ENCODE measurements around the gene IPMK. TPM values are rescaled to one million over a fixed set of nuclear protein-coding genes. Genes with fewer than 3 reads are reported as not detected.

IPMK gene
- total and polyA plus RNA-seq, 2 donors from 2014 or later: 1.7 to 5.0 TPM

DNA sequence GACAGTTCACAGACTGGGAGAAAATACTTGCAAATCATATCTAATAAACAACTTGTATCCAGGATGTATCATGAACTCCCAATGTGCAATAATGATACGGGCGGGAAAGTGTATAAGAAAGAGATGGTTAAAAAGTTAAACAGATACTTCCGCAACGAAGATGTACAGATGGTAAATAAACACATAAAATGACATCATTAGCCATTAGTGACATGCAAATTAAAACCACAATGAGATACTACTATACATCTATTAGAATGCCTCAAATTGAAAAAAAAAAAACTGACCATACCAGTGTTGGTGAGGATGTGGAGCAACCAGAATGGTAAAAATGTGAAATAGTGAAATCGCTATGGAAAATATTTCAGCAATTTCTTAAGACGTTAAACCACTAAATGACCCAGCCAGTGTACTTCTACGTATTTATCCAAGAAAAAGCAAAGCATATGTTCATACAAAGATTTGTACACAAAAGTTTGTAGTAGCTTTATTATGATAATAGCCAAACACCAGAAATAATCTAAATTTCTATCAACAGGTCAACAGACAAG, 83.5 kb downstream of the IPMK start:
- Histone ChIP-seq H3K27me3 (ENCODE audit: control insufficient read depth, insufficient read depth, low read length) (no peaks in the 10 kb centered on the region), H3K36me3 (ENCODE audit: control insufficient read depth in 2 of 3, insufficient read depth in 3 of 3, low read length in 3 of 3) (no peaks in the 10 kb centered on the region), H3K9ac (ENCODE audit: low read length in 3 of 3) (no peak overlapping the region), H3K27ac (ENCODE audit: low read depth in 2 of 2, low read length in 2 of 2) (no peak overlapping the region), H3K4me3 (ENCODE audit: low read length in 3 of 3) (no peak overlapping the region), H3K4me1 (ENCODE audit: control insufficient read depth in 2 of 3, insufficient read depth in 2 of 3, low read depth in 1 of 3, low read length in 3 of 3) (no peaks in the 10 kb centered on the region), H3K9me3 (ENCODE audit: control insufficient read depth in 2 of 3, insufficient read depth in 1 of 3, low read length in 3 of 3) (no peaks in the 10 kb centered on the region)
- no peak for FAIRE-seq
- no peak for DNase-seq
- intact Hi-C loops (cut with DNase I): loop anchor here (10.0 kb wide), 1 partner anchor 101 kb away; no protein-coding TSS in a partner anchor
- TF ChIP-seq, protein P1, sequence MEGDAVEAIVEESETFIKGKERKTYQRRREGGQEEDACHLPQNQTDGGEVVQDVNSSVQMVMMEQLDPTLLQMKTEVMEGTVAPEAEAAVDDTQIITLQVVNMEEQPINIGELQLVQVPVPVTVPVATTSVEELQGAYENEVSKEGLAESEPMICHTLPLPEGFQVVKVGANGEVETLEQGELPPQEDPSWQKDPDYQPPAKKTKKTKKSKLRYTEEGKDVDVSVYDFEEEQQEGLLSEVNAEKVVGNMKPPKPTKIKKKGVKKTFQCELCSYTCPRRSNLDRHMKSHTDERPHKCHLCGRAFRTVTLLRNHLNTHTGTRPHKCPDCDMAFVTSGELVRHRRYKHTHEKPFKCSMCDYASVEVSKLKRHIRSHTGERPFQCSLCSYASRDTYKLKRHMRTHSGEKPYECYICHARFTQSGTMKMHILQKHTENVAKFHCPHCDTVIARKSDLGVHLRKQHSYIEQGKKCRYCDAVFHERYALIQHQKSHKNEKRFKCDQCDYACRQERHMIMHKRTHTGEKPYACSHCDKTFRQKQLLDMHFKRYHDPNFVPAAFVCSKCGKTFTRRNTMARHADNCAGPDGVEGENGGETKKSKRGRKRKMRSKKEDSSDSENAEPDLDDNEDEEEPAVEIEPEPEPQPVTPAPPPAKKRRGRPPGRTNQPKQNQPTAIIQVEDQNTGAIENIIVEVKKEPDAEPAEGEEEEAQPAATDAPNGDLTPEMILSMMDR (IDR thresholded peaks at IDR 0.05; ENCODE audit: borderline replicate concordance, extremely low read depth, insufficient read depth): no peak

DNA sequence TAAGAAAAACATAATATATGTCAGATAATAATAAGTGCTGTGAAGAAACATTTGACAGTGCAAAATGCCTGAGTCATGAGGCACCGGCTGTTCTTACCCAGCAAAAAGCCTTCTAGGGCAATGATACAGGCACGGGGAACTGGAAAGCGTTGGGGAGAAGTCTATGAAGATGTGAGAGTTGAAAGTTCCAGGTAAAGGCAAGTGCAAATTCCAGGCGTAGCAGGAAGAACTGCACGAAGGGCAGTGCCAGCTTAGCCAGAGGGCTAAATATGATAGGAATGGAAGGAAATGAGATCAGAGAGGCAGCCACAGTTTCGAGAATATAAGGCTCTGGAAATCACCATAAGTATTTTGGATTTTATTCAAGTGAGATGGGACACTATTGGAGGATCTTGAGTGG, 87.0 kb downstream of the IPMK start:
- no peaks in the 10 kb centered on the region for H3K9me3 ChIP-seq (ENCODE audit: control insufficient read depth in 2 of 3, insufficient read depth in 1 of 3, low read length in 3 of 3)
- intact Hi-C loops (cut with DNase I): loop anchor here (10.0 kb wide), 1 partner anchor 104 kb away; no protein-coding TSS in a partner anchor
- H3K36me3 ChIP-seq (ENCODE audit: control insufficient read depth in 2 of 3, insufficient read depth in 3 of 3, low read length in 3 of 3): no peaks in the 10 kb centered on the region
- H3K27ac ChIP-seq (ENCODE audit: low read depth in 2 of 2, low read length in 2 of 2): no peak overlapping the region
- no peaks in the 10 kb centered on the region for H3K4me1 ChIP-seq (ENCODE audit: control insufficient read depth in 2 of 3, insufficient read depth in 2 of 3, low read depth in 1 of 3, low read length in 3 of 3)
- TF ChIP-seq, protein P1 (IDR thresholded peaks at IDR 0.05; ENCODE audit: borderline replicate concordance, extremely low read depth, insufficient read depth): no peak
- H3K4me3 ChIP-seq (ENCODE audit: low read length in 3 of 3): no peak overlapping the region
- DNase-seq (no peak), FAIRE-seq (no peak)
- H3K9ac ChIP-seq (ENCODE audit: low read length in 3 of 3): no peak overlapping the region
- no peaks in the 10 kb centered on the region for H3K27me3 ChIP-seq (ENCODE audit: control insufficient read depth, insufficient read depth, low read length)

DNA sequence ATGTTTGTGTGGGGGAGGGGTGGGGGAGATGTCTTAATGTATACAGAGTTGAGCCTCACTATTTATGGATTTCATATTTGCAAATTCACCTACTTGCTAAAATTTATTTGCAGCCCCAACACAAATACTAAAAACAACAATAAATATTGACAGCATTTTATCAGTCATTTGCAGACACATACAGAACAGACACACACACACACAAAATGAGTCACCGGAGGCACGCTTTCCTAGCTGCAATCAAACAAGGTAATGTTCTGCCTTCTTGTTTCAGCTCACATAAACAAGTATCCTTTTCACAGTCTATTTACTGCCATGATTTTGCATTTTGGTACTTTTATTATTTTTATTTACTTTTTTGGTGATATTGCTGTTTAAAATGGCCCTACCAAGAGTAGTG, 88.5 kb downstream of the IPMK start:
- no peaks in the 10 kb centered on the region for H3K9me3 ChIP-seq (ENCODE audit: control insufficient read depth in 2 of 3, insufficient read depth in 1 of 3, low read length in 3 of 3)
- no peaks in the 10 kb centered on the region for H3K36me3 ChIP-seq (ENCODE audit: control insufficient read depth in 2 of 3, insufficient read depth in 3 of 3, low read length in 3 of 3)
- intact Hi-C loops (cut with DNase I): no loop called here
- no peak overlapping the region for H3K27ac ChIP-seq (ENCODE audit: low read depth in 2 of 2, low read length in 2 of 2)
- no peak overlapping the region for H3K4me3 ChIP-seq (ENCODE audit: low read length in 3 of 3)
- H3K9ac ChIP-seq (ENCODE audit: low read length in 3 of 3): no peak overlapping the region
- no peak for FAIRE-seq
- H3K4me1 ChIP-seq (ENCODE audit: control insufficient read depth in 2 of 3, insufficient read depth in 2 of 3, low read depth in 1 of 3, low read length in 3 of 3): no peaks in the 10 kb centered on the region
- TF ChIP-seq, protein P1 (IDR thresholded peaks at IDR 0.05; ENCODE audit: borderline replicate concordance, extremely low read depth, insufficient read depth): no peak
- no peak for DNase-seq
- no peaks in the 10 kb centered on the region for H3K27me3 ChIP-seq (ENCODE audit: control insufficient read depth, insufficient read depth, low read length)

DNA sequence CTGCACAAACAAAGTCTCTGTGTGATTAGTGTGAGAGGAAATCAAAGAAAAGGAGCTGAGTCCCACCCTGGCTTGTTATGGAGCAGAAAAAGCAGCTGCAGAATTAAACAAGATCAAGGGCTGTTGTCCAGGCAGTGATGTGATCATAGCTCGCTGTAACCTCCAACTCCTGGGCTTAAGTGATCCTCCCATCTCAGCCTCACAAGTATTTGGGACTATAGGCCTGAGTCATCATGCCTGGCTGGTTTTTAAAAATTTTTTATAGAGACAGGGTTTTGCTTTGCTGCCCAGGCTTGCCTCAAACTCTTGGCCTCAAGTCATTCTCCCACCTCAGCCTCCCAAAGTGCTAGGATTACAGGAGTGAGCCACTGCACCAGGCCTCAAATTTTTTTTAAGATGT, 88.9 kb downstream of the IPMK start:
- Histone ChIP-seq H3K9ac (ENCODE audit: low read length in 3 of 3) (no peak overlapping the region), H3K9me3 (ENCODE audit: control insufficient read depth in 2 of 3, insufficient read depth in 1 of 3, low read length in 3 of 3) (no peaks in the 10 kb centered on the region), H3K27ac (ENCODE audit: low read depth in 2 of 2, low read length in 2 of 2) (no peak overlapping the region), H3K27me3 (ENCODE audit: control insufficient read depth, insufficient read depth, low read length) (no peaks in the 10 kb centered on the region), H3K36me3 (ENCODE audit: control insufficient read depth in 2 of 3, insufficient read depth in 3 of 3, low read length in 3 of 3) (no peaks in the 10 kb centered on the region), H3K4me3 (ENCODE audit: low read length in 3 of 3) (no peak overlapping the region), H3K4me1 (ENCODE audit: control insufficient read depth in 2 of 3, insufficient read depth in 2 of 3, low read depth in 1 of 3, low read length in 3 of 3) (no peaks in the 10 kb centered on the region)
- TF ChIP-seq, protein P1 (IDR thresholded peaks at IDR 0.05; ENCODE audit: borderline replicate concordance, extremely low read depth, insufficient read depth): no peak
- FAIRE-seq (no peak), DNase-seq (no peak)
- intact Hi-C loops (cut with DNase I): no loop called here
